GM19438 (cell line): ENCODE results near the gene CACNA1D.

ENCODE experiments used
- ATAC-seq: cut with Tn5 transposase; IDR thresholded peaks from one replicate; pipeline ENCODE4 v1.9.1; 2021; ENCODE audit warnings: low read depth; ENCODE audit not compliant: unreplicated experiment

The CACNA1D gene

DNA sequence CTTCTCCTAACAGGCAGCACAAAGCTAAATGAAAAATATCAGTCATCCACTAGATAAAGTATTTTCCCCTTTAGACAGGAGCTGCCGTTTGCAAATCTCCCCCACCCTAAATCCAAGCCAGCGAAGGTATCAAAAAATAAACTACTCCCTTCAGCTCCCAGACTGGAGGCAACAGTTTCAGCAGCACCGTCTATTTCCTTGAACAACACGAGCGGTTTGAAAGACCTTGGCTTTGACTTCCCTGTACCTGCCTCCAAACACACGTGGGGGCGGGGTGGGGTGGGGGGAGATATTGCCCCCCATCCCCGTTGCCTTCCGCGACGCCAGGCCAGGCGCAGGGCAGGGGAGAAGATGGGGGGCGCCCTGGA lies 832 bp upstream of the CACNA1D start:
- no peak for ATAC-seq

DNA sequence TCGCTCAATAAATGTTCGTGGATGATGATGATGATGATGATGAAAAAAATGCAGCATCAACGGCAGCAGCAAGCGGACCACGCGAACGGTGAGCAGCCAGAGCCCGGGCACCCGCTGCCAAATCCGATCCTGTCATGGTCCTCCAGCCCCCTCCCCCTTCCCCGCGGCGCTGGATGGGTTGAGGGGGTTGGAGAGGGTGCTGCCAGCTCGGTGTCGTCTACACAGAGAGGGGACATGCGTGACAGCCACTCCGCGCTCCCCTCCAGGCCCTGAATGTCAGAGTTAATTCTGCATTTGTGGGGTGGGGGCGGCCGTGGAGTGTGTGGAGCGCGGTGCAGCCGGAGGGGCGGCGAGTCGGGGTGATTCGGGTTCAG lies 722 bp downstream of the CACNA1D start:
- ATAC-seq = no peak

DNA sequence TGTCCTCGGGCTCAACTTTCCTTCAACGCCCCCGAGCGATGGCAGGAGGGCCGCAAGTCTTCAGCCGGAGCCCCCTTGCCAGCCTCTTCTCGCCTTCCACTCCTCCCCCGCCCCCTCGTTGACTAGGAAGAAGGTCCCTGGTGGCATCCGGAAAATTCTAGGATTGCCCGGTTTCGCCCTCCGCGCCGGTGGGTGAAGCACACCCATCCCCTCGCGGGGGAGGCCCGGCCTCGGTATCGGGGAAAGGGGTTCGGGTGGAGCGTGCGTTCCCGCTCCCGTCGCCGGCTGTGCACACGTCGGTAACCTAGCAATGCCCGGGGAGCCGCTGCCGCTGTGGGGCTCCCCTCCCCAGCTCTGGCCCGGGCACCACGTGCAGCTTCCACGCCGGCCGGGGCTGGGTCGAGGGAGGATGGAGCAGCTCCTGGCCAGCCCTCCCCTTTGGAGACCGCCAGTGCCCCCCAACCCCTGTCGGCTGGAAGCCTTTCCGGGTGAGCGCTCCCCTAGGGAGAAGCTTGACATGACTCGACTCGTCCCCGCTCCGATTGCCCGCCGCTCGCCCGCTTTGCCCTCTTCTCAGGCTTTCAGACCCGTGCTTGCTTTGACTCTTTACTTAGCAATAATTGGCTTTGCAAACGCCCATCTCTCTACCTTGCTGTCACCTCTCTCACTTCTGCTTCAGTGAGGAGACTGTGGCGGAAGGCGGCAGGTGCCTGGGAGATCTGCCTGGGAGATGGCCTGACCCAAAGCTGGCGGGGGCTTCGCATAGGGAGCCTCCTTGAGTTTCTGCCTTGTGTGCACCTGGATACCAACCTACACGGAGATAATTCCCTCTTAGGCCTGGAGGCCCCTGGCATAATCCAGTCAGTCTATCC lies 1.3 kb downstream of the CACNA1D start:
- ATAC-seq = no peak

DNA sequence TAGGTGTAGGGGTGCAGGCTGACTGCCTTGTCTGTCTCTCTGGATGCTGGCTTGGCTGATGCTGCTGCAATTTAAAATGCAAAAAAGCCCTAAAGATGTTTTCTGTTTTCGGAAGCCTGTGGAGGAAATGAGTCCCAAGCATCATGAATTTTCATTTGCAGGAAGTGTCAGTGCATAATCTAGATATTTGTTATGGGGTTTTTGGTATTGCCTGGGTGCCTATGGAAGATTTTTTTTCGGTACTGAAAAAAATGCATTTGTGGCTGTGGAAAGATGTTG lies 1.9 kb downstream of the CACNA1D start:
- ATAC-seq = no peak

DNA sequence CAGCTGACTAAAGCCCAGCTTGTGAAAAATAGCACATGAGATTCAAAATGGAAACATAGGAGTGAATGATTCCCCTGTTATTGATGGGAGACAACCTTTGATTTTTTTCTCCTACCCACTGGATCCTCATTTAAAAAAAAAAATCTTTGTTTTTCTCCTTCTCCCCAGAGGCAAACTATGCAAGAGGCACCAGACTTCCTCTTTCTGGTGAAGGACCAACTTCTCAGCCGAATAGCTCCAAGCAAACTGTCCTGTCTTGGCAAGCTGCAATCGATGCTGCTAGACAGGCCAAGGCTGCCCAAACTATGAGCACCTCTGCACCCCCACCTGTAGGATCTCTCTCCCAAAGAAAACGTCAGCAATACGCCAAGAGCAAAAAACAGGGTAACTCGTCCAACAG lies 2.6 kb downstream of the CACNA1D start:
- ATAC-seq = no peak

DNA sequence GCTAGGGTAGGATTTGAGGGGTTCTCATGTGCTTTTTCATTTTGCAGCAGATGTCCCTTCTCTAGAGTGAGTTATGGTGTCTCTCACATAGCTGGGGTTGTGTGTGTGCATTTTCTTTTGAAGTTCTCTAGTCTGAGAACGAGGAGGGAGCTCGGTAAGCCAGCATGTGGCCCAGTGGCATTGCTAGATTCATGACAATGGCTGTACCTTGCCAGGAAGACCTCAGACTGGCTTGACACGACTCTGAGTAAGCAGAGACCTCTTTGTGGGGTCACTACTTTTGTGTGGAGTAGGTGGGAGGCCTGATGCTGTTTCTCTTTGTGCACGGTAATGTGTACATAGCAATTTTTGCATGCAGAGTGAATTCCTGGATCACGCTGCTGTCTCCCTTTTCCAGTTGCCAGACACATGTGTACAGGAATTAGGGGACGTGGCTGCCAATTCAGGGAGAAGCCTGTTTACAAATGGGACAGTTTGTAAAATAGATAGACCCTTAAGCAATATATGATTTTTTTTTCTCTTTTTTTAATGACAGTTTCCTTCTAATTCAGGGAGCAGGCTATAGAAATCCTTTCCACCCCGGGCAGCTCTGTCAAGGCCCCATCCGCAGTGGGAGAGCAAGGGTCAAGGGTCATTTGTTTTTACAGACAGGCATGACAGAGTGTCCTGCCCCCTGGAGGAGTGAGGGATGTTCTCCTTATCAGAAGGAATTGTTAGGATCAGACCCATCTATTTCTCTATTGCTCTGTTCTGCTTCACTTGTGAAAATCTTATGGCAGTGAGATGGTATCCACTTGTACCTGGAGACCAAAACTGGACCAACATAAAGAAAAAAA lies 4.6 kb downstream of the CACNA1D start:
- no peak for ATAC-seq

DNA sequence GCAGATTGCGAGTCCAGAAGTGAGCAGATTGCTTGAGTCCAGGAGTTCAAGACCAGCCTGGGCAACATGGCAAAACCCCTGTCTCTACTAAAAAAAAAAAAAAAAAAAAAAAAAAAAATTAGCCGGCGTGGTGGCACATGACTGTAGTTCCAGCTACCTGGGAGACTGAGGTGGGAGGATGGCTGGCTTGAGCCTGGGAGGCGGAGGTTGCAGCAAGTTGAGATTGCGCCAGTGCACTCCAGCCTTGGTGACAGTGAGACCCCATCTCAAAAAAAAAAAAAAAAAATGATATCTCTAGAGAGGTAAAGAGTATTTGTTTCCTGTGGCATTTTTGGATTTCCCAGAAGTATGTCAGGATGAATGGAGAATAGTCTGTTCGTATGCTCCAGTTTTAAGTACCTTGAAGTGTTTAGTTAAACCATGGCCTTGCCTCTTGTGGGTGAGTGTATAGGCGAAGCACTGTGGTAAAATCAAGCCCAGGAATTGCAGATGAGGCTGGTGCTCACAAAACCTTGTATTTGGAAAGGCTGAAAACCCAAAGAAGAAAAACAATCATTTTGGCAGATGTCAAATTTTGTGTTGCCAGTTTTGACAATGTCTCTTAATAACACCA lies 5.9 kb downstream of the CACNA1D start:
- ATAC-seq = no peak

DNA sequence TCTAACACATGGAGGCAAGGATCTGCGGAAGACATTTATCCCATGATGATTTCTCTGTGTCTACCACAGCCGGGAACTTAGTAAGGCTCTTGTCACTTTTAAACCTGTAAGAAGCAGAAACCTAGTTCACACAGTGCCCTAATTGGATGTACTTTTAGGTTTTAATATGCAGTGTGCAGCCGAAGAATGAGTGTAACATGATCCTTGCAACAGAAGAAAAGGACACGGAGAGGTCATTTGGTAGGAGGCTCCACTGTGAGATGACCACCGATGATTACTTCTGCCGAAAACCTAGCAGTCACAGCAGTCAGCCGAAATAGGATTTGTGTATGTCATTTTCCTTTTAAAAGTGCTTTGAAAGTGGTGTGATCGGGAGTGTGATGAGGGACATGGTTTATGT lies 6.8 kb downstream of the CACNA1D start:
- no peak for ATAC-seq

DNA sequence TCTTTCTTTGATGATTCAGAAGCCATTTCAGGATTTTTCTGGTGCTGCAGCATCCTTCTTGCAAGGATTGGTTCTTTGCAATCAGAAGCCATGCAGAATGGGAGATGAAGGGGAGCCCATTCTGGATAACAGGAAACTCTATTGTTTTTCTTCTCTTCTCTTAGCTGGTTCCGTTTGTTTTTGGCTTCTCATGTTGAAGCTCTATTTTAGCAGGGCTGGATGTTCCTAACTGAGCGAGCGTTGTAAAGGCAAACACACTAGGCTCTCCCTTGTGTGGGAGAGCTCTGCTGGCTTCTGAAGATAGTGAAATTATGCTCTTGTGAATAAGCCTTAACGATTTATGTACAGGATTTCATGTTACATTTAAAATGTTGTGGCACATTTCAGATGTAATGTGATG lies 8.3 kb downstream of the CACNA1D start:
- ATAC-seq = no peak

DNA sequence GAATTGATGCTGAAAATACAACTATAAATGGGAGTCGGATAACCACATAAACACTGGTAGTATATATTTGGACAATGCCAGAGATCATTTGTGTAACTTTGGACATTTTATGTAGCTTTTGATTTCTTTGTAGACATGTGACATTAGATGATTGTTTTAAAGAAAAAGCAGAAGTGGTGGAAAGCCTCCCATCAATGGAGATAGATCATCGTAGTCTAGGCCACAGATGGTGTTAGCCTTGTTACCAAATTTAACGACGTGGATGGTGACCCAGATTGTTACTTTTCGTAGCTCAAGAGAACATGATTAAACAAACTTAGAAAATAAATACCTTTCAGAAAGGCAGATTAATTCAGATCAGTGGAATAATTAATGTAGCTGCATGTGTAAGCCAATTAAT lies 8.8 kb downstream of the CACNA1D start:
- ATAC-seq = no peak

DNA sequence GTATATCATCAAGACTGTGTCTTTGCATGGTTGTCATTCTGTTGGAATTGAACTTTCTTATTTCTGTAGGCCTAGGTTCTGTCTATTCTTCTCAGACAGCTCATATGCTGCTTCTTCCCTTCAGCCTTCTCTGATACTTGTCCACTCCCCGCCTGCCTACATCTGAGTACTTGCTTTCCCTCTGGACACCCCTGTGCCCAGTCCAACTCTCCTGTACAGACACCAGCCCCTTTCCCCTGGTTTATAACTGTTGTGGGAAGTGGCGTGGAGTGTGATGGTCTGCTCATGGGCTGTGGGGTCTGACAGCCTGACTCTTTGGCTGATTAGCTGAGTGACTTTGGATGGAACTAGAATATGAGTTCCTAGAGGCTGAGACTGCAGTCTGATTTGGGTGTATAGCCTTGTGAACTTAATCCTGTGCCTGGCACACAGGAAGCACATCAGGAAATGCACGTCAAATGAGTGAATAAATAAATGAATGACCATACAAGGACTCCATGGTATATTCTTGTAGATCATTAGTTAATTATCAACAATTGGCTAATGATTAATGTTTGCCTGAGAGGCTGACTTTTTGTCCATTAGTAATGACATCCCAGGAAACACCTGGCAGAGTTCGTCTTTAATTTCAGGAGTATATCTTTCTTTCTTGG lies 11.8 kb downstream of the CACNA1D start:
- ATAC-seq = no peak

DNA sequence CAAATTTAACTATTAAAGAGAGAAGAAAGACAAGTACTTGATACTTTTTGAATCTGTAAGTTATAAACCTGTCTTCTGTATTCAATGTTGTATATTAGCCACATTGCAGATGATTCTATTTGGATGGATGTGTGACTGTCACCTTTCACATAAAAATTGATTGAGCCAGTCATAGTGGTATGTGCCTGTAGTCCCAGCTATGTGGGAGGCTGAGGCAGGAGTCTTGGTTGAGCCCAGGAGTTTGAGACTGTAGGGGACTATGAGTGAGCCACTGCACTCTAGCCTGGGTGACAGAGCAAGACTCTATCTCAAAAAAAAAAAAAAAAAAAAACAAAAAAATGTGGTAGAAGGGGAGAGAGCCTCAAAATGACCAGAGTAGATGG lies 12.3 kb downstream of the CACNA1D start:
- no peak for ATAC-seq

DNA sequence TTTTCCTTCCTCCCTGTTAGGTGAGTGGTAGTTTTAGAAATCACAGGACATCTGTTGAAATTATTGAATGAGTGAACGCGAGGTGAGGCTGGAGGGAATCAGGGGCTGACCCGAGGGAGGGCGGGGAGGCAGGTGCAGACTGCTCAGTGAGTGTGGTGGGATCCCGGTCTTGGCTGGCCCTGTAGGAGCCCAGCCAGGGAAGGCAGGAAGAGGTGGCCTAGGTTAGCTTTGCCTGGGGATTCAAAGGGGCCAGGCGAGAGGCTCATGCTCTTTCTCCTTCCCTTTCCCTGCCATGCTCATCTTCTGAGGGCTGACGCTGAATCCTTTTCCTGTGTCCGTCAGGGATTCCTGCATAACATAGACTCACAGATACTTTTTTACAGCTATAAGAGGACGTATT lies 15.1 kb downstream of the CACNA1D start:
- no peak for ATAC-seq

DNA sequence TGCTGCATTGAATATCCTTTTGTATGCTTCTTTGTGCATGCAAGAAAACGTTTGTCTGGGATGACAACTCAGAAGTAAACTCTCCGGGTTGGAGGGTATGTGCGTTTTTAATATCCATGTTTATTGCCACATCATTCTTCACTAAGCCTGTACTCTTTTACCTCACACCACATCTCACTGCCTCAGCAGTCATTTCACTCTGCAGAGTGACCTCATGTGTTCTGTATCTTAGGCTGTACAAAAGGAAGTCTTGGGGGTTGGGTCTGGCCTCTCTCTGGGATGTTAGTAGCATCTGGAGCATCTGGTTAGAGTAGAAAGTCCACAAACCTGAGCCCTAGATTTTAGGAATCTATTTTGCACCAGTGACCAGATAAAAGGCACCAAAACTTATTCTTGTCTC lies 16.1 kb downstream of the CACNA1D start:
- no peak for ATAC-seq

DNA sequence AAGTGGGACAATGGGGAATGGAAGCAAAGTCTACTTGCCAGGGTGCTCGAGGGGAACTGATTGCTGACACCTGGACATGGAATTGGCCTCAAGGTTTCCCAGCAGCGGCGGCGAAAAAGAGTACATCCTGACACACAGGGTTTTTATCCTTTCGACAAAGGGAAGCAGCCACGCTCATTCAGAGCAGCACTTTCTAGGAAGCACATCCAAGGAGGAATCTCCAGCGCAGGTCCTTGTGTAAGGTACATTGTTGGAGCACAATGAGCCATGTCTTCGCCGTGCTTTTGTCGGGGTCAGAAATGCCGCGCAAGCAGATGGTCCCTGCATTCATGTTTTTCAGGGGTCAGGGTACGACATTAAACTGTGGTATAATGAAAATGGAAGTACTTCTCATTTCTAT lies 16.8 kb downstream of the CACNA1D start:
- ATAC-seq = no peak

DNA sequence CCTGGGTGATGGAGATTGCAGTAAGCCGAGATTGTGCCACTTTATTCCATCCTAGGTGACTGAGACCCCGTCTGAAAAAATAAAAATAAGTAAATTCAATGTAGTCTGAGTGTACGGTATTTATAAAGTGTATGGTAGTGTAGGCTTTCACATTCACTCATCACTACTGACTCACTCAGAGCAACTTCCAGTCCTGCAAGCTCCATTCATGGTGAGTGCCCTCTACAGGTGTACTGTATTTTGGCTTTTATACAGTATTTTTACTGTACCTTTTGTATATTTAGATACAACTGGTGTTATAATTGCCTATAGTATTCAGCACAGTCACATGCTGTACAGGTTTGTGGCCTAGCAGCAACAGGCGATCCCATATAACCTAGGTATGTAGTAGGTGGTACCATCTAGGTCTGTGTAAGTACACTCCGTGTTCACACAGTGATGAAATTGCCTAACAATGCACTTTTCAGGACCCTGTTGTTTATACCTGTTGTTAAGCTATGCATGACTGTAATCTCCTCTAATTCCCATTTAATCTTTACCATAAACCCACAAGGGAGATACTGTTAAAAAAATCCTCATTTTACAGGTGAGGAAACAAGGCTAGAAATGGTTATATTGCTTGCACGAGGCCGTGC lies 19.3 kb downstream of the CACNA1D start:
- no peak for ATAC-seq

DNA sequence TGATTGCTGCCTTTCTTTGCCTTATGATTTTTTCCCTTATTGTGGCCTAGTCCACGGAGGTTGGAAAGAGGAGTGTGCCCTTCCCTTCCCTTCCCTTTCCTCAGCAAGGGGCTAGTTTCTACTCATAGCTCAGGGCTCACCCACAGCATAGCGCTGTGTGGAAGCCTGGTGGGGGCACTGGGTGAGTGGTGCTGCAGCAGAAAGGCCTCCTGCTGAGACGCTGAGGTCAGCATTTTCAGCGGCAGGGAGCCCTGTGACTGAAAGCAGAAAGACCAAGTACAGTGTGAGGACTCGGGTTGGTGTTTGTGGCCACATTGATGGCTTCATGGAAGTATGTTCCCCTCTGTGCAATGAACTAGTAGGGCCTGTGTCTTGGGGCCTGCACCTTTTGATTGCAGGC lies 21.9 kb downstream of the CACNA1D start:
- no peak for ATAC-seq

DNA sequence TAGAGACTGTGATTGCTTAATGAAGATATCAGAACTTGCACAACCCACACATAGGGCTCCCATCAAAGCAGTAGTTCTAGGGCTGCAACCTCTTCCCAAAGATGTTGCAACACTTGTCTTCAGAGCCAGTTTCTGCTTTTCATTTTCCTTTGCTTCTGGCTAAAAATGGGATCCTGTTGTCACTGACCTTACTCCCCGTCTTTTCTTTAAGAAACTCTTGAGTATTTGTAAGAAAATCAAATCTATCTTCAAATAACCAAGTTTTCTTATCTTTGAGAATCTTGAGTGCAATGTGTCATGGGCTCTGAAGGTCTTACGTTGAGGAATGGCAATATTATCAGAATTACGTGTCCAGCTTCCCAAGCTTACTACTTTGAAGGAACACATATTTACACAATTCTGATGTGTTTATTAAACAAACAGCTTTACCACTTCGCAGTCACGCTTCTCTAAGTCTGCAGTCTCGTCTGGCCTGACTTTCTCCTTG lies 24.1 kb downstream of the CACNA1D start:
- no peak for ATAC-seq

DNA sequence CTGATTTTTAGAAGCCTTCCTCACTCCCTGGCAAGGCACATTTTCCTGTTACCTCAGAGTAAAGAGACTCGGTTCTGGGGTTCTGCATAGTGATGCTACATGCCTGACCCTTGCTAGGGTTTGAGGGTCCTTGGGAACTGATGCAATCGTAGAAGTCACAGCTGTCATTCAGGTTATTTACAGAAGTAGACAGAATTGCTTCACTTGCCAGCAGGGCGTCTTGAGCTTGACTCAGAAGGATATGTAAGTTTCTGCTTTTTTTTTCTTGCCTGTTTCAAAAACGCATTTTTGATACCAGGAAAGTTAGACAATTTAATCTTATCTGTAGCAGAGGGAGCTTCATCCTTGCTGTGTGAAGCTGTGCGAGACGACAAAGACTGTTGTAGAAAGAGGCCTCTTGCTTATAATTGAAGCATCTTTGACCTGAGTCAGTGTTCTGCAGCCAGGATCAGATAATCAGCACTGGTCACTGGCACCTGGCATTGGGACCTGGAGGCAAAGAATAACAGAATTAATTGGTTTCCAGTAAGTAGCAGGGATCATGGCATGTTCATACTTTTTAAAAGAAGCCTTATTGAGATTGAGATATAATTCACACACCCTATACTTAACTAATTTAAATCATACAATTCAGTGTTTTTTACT lies 24.8 kb downstream of the CACNA1D start:
- no peak for ATAC-seq

DNA sequence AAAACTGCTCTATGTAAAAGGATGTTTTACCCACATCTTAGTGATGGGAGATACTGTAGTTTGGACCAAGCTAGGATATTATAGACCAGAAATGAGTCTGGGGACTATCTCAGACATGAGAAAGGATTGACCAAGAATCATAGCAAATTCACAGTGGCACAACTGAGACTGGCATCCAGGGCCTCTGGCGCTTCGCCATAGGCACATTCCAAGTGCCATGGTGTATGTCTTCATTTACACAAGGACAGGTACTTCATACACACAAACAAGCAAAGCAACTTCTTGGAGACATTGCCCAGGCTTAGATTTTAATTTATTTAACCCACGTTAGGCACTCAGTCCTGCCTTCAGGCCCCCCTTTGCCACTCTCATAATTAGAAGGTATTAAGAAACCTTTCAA lies 28.9 kb downstream of the CACNA1D start:
- no peak for ATAC-seq
